Measurements from ENCODE around the gene TEAD4.
A peak's percentile ranks its signal among the peaks of the same experiment; 100 is the strongest.

- TF ChIP-seq CTCF (IDR thresholded peaks at IDR 0.05; ENCODE audit: insufficient read depth, low read length, poor library complexity, severe bottlenecking) (peak; percentile 65), EZH2phosphoT487 (conservative IDR thresholded peaks at IDR 0.05; ENCODE audit: low read length) (no peak)
Observed at GRCh38 chr12:3034067-3034750, 75.0 kb downstream of the TEAD4 start.
